GM19043 (cell line): ENCODE measurements around the gene OR4D9.
"Not testable (repeated sequence)": the region's sequence is repeated elsewhere in the genome, so short reads cannot be mapped to it uniquely, and the experiment has no call there.

ENCODE experiments used
- ATAC-seq: cut with Tn5 transposase; IDR thresholded peaks from one replicate; pipeline ENCODE4 v1.9.1; 2021; ENCODE audit warnings: low read depth; ENCODE audit not compliant: unreplicated experiment

The OR4D9 gene

DNA sequence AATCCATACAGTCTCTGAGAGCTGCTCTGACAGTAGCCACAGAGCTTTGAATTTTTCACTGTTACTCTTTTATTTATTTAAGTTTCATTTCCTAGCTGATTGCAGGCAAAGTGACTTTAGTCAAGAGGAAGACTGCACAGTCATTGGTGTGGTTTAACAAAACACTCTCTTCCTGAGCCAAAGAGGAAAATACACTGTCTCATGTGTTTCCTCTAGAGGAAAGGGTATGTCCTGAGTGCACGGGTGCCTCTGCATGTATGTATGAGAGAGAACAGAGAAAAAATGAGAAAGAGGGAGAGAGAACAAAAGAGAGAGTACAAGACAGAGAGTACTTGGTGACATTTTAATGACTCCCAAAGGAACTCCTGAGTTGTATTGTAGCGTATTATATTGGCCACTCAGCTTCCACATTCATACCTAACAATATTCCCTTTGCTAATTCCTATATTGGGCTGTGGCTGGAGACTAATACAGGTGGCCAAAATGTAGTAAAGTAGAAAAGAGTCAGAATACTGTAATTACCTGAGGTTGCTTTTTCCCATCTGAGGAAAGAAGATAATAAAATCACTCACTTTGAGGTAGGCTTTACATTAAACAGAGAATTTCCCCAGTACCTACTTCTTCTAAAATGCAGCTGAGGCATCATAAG, at the start of gene OR4D9:
OR4D9 (plus strand) TSS at position 599 of the 649 bp plus-strand sequence. CDS start 3,374 bp downstream, outside the sequence.
- ATAC-seq: no peak

GRCh38 chr11:59463190-59463641, 48.1 kb upstream of the OR4D9 start:
- no peak for ATAC-seq

DNA sequence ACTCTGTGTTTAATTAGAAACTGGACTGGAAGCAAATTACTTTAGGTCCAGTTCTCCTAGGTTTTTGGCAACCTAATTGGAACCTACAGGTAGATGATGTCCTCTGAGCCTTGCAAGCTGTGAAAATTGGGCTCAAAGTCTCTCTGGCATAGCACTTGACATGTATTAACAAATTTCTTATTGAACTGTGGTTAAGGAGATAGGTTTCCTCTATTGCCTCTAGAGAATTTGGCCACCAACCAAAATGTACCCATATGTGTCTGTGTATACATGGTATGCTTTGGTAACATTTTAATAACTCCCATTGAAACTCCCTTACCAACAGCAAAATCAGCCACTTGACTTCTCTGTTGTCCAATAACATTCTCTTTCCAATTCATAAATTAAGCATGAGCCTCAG, 38.3 kb upstream of the OR4D9 start, which contains the start of gene OR4D10:
OR4D10 (plus strand) TSS at position 301 of the 400 bp plus-strand sequence. CDS start 4,115 bp downstream, outside the sequence.
- ATAC-seq: no peak

GRCh38 chr11:59475176-59475575, 36.2 kb upstream of the OR4D9 start:
- ATAC-seq: no peak

- no peak for ATAC-seq
These were observed 31.4 kb upstream of the OR4D9 start for GRCh38 chr11:59479906-59480305.

GRCh38 chr11:59480359-59480758, 31.0 kb upstream of the OR4D9 start:
- ATAC-seq: no peak

GRCh38 chr11:59501931-59502330, 9.4 kb upstream of the OR4D9 start:
- ATAC-seq: no peak

DNA sequence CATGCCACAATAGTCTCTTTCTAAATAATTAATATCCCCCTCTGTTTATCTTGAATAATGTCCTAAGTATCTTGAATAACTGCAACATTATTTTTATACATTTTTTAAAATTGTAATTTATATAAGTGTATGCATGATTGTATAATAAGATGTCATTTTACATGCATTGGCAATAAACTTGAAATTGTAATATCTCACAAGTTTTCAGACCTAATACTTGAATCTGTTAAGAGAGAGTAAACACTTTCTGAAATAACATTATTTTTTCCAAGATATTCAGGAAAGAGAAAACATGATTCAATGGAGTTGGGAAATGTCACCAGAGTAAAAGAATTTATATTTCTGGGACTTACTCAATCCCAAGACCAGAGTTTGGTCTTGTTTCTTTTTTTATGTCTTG, 8.1 kb upstream of the OR4D9 start, which contains the start of gene OR4D11:
OR4D11 (plus strand) TSS at position 301 of the 400 bp plus-strand sequence; CDS start at position 301, 0 bp downstream.
- ATAC-seq: no peak

GRCh38 chr11:59511675-59512074, 336 bp downstream of the OR4D9 start:
- no peak for ATAC-seq

DNA sequence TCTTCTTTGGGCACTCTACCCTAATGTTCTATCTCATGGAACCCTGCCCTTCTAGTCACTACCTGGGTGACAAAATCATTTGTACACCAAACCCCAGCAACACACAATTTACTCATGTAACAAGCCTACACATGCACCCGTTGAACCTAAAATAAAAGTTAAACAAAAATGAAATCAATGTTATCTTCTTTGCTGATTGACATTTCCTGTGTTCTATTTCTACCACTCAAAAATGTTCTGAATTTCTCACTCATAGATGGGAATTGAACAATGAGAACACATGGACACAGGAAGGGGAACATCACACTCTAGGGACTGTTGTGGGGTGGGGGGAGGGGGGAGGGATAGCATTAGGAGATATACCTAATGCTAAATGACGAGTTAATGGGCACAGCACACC, 8.8 kb downstream of the OR4D9 start:
- not testable (repeated sequence) for ATAC-seq

GRCh38 chr11:59520741-59521140, 9.4 kb downstream of the OR4D9 start:
- no peak for ATAC-seq

DNA sequence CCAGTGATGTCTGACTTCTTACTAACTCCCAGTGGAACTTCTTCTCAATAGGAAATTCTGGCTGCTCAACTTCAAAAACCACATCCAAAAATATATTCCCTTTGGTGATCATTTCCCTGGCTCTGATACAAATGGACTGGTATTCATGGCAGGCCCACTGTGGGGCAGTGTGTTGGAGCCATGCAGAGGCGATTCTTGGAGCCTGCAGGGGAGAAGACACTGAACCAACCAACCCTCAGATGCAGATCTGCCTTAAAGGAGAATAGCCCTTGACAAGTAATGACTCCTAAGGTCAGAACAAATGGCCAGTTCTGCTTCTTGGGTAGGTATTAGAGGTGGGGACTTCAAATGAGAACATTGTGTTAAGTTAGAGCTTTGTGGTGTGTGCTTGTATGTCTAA, 12.2 kb downstream of the OR4D9 start:
- no peak for ATAC-seq

DNA sequence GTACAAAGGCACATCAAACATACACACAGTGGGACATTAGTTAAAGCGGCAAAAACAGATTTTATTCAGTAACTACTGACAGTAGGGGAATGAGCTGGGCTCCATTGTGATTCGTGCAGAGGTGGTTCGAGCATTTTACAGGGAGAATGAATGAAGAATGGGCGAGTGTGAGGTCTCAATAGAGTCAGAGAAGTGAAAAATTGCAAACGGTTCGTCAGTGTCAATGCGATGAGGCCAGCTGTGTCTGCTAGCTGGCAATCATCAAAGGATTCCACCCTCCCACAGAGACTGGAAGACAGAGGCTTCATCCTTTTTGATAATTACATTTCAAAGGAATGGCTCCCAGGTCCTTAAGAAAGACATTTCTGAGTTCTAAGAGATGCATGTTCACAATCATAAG, 17.4 kb downstream of the OR4D9 start:
- no peak for ATAC-seq

- ATAC-seq: no peak
These were observed 21.3 kb downstream of the OR4D9 start for GRCh38 chr11:59532620-59533019.

GRCh38 chr11:59534676-59535075, 23.3 kb downstream of the OR4D9 start:
- ATAC-seq: no peak

GRCh38 chr11:59542142-59542810, 30.9 kb downstream of the OR4D9 start:
- ATAC-seq: no peak

- ATAC-seq: not testable (repeated sequence)
These were observed 32.4 kb downstream of the OR4D9 start for GRCh38 chr11:59543713-59544112.

DNA sequence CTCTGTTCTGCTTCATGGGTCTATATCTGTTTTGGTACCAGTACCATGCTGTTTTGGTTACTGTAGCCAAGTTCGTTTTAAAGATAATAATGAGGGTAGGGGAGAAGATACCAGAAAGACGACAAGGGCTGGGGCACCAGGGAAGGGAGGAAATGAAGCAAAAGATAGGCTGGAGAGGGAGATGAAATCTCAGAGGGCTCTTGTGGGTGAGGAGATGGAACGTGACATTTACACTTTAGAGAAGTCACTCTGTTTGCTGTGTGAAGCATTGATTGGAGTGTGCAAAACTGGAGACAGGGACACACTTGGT, 33.5 kb downstream of the OR4D9 start:
- no peak for ATAC-seq

DNA sequence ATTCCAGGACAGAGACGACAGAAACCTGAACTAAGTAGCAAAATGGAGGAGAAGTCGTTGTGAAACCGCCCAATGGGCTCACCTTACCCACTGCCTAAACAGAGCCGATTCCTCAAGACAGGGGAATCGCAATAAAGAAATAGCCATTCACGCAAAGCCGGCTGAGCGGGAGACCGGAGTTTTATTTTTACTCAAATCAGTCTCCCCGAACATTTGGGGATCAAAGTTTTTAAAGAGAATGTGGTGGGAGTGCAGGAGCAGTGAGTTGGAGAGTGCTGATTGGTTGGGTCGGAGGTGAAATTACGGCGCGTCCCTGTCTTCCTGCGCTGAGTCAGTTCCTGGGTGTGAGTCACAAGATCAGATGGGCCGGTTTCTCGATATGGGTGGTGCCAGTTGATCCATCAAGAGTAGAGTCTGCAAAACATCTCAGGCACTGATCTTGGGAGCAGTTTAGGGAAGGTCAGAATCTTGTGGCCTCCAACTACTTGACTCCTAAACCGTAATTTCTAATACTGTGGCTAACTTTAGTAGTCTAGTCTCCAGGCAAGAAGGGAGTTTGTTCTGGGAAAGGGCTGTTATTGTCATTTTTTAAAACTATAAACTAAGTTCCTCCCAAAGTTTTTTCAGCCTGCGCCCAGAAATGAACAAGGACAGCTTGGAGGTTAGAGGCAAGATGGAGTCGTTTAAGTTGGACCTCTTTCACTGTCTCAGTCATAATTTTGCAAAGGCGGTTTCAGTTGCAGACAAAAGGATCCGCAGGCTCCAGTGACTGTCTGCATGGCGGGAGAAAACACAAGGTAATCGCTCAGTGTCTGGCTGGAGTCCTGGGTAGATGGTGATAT, 34.1 kb downstream of the OR4D9 start:
- ATAC-seq: no peak

DNA sequence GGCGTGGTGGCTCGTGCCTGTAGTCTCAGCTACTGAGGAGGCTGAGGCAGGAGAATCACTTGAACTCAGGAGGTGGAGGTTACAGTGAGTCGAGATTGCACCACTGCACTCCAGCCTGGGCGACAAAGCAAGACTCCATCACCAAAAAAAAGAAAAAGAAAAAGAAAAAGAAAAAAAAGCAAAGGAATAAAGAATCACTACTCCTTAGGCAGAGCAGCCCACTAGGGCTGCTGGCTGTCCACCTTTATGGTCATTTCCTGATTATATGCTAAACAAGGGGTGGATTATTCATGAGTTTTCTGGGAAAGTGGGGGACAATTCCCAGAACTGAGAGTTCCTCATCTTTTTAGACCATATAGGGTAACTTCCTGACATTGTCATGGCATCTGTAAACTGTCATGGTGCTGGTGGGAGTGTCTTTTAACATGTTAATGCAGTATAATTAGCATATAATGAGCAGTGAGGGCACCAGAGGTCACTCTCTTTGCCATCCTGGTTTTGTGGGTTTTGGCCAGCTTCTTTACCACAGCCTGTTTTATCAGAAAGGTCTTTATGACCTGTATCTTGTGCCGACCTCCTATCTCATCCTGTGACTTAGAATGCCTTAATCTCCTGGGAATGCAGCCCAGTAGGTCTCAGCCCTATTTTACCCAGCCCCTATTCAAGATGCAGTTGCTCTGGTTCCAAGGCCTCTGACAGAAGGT, 36.4 kb downstream of the OR4D9 start:
- ATAC-seq: not testable (repeated sequence)

- ATAC-seq: no peak
These were observed 36.9 kb downstream of the OR4D9 start for GRCh38 chr11:59548309-59548656.
